Skeletal muscle tissue (tissue), 4 donors: ENCODE measurements around the gene RGL2. TPM values are rescaled to one million over a fixed set of nuclear protein-coding genes. Genes with fewer than 3 reads are reported as not detected.
"Not testable (repeated sequence)": the region's sequence is repeated elsewhere in the genome, so short reads cannot be mapped to it uniquely, and the experiment has no call there.

Experiments used
- H3K27ac ChIP-seq: one replicate; pipeline ENCODE4 v1.7.0; 2013; ENCODE audit warnings: mild to moderate bottlenecking, low read depth, low read length, inconsistent platforms
- H3K27me3 ChIP-seq, 3 donors: one replicate each; pipeline ENCODE4 v1.7.0; 2013; ENCODE audit warnings: low read length in 3 of 3; ENCODE audit not compliant: control insufficient read depth in 3 of 3, insufficient read depth in 3 of 3
- H3K36me3 ChIP-seq, 3 donors: one replicate each; pipeline ENCODE4 v1.7.0; 2013; ENCODE audit warnings: low read length in 3 of 3; ENCODE audit not compliant: control insufficient read depth in 3 of 3, insufficient read depth in 3 of 3
- H3K4me1 ChIP-seq, 3 donors: one replicate each; pipeline ENCODE4 v1.7.0; 2013; ENCODE audit warnings: low read length in 3 of 3, mild to moderate bottlenecking in 3 of 3; ENCODE audit not compliant: control insufficient read depth in 3 of 3, insufficient read depth in 3 of 3
- H3K4me3 ChIP-seq, 3 donors: one replicate each; pipeline ENCODE4 v1.7.0; 2013; ENCODE audit warnings: low read length in 3 of 3
- H3K9ac ChIP-seq, 3 donors: one replicate each; pipeline ENCODE4 v1.7.0; 2013; ENCODE audit warnings: low read length in 3 of 3, mild to moderate bottlenecking in 3 of 3, moderate library complexity in 2 of 3, low read depth in 1 of 3
- H3K9me3 ChIP-seq, 3 donors: one replicate each; pipeline ENCODE4 v1.7.0; 2013; ENCODE audit warnings: low read length in 3 of 3; ENCODE audit not compliant: control insufficient read depth in 3 of 3
- total RNA-seq: library from RNA; depleted of rRNA; stranded (reverse); fragments of >200 nt; gene quantifications from one replicate; pipeline ENCODE4 v1.2.3, GENCODE V29; 2014
- donor health status: Osteomylitis.

The RGL2 gene
- total RNA-seq = 18.3 TPM

GRCh38 chr6:33298773-33299236 lies at the start of gene RGL2:
Gene RGL2, minus strand, starts transcription at chr6:33298942. Its CDS starts 332 bp downstream, at chr6:33298610.
- H3K27ac ChIP-seq = peak within 1 kb of the TSS; percentile 97
- H3K9ac ChIP-seq = peak within 1 kb of the TSS; percentile 84 to 98 (median 98)
- peak within 1 kb of the TSS; percentile 88 to 99 (median 98) for H3K4me3 ChIP-seq
- peaks cover 25 to 30% (median 29%) of the 10 kb centered on the region in 3 donors for H3K36me3 ChIP-seq
- H3K27me3 ChIP-seq = no peaks in the 10 kb centered on the region
- H3K4me1 ChIP-seq = peaks cover 16 to 25% (median 17%) of the 10 kb centered on the region in 3 donors
- H3K9me3 ChIP-seq = no peaks in the 10 kb centered on the region

- Histone ChIP-seq H3K27me3 (no peaks in the 10 kb centered on the region), H3K4me3 (no peak overlapping the region), H3K9ac (no peak overlapping the region), H3K36me3 (no peaks in the 10 kb centered on the region), H3K9me3 (no peaks in the 10 kb centered on the region), H3K4me1 (peaks cover 3 to 5% (median 3%) of the 10 kb centered on the region in 3 donors), H3K27ac (no peak overlapping the region)
Measured at GRCh38 chr6:33347816-33348215, 49.1 kb upstream of the RGL2 start.

GRCh38 chr6:33346972-33347371 lies 48.2 kb upstream of the RGL2 start:
- H3K27me3 ChIP-seq, H3K9ac ChIP-seq, H3K4me3 ChIP-seq, H3K36me3 ChIP-seq, H3K9me3 ChIP-seq, H3K27ac ChIP-seq, H3K4me1 ChIP-seq: not testable (repeated sequence)

- Histone ChIP-seq H3K9ac (peak overlapping the region in 1 of 3 donors; percentile 17), H3K27me3 (no peaks in the 10 kb centered on the region), H3K4me1 (peaks cover 3 to 5% (median 3%) of the 10 kb centered on the region in 3 donors), H3K36me3 (no peaks in the 10 kb centered on the region), H3K4me3 (no peak overlapping the region), H3K27ac (no peak overlapping the region), H3K9me3 (no peaks in the 10 kb centered on the region)
Measured at GRCh38 chr6:33344701-33345697, 46.3 kb upstream of the RGL2 start.

GRCh38 chr6:33343953-33344611 lies 45.3 kb upstream of the RGL2 start:
- H3K4me1 ChIP-seq = peaks cover 3 to 5% (median 3%) of the 10 kb centered on the region in 3 donors
- no peaks in the 10 kb centered on the region for H3K36me3 ChIP-seq
- no peak overlapping the region for H3K4me3 ChIP-seq
- no peaks in the 10 kb centered on the region for H3K9me3 ChIP-seq
- H3K27ac ChIP-seq = no peak overlapping the region
- no peaks in the 10 kb centered on the region for H3K27me3 ChIP-seq
- H3K9ac ChIP-seq = no peak overlapping the region

GRCh38 chr6:33343606-33343952 lies 44.8 kb upstream of the RGL2 start:
- H3K4me1 ChIP-seq, H3K9ac ChIP-seq, H3K27me3 ChIP-seq, H3K36me3 ChIP-seq, H3K4me3 ChIP-seq, H3K9me3 ChIP-seq, H3K27ac ChIP-seq: not testable (repeated sequence)

- Histone ChIP-seq H3K36me3 (no peaks in the 10 kb centered on the region), H3K9ac (no peak overlapping the region), H3K27me3 (no peaks in the 10 kb centered on the region), H3K9me3 (no peaks in the 10 kb centered on the region), H3K27ac (no peak overlapping the region), H3K4me3 (no peak overlapping the region), H3K4me1 (no peaks in the 10 kb centered on the region)
Measured at GRCh38 chr6:33339193-33339592, 40.5 kb upstream of the RGL2 start.

GRCh38 chr6:33336495-33336894 lies 37.8 kb upstream of the RGL2 start:
- H3K4me3 ChIP-seq = no peak overlapping the region
- H3K27me3 ChIP-seq = no peaks in the 10 kb centered on the region
- no peaks in the 10 kb centered on the region for H3K36me3 ChIP-seq
- H3K9ac ChIP-seq = no peak overlapping the region
- H3K27ac ChIP-seq = no peak overlapping the region
- no peaks in the 10 kb centered on the region for H3K4me1 ChIP-seq
- H3K9me3 ChIP-seq = no peaks in the 10 kb centered on the region

GRCh38 chr6:33335916-33336315 lies 37.2 kb upstream of the RGL2 start:
- Histone ChIP-seq H3K27me3 (no peaks in the 10 kb centered on the region), H3K9me3 (no peaks in the 10 kb centered on the region), H3K4me1 (no peaks in the 10 kb centered on the region), H3K9ac (no peak overlapping the region), H3K36me3 (no peaks in the 10 kb centered on the region), H3K4me3 (no peak overlapping the region), H3K27ac (no peak overlapping the region)

GRCh38 chr6:33333666-33334065 lies 34.9 kb upstream of the RGL2 start:
- Histone ChIP-seq H3K9me3 (no peaks in the 10 kb centered on the region), H3K9ac (no peak overlapping the region), H3K4me3 (no peak overlapping the region), H3K27ac (no peak overlapping the region), H3K36me3 (no peaks in the 10 kb centered on the region), H3K27me3 (no peaks in the 10 kb centered on the region), H3K4me1 (no peaks in the 10 kb centered on the region)
